Type B pancreatic cell (in vitro differentiated cells): Measurements from ENCODE around the gene RAB25. TPM values are rescaled to one million over a fixed set of nuclear protein-coding genes. Genes with fewer than 3 reads are reported as not detected.

Source experiments
- DNase-seq: peaks from one replicate; pipeline ENCODE4 v3.0.0; 2021; ENCODE audit warnings: mixed read lengths; ENCODE audit not compliant: unreplicated experiment; ENCODE audit errors: extremely low spot score
- H3K27ac Mint-ChIP-seq: 2 replicates; pipeline ENCODE4 v1.8.0; 2021; ENCODE audit warnings: mild to moderate bottlenecking, mixed read lengths
- H3K27me3 Mint-ChIP-seq: 2 replicates; pipeline ENCODE4 v1.8.0; 2021; ENCODE audit warnings: mixed read lengths
- H3K36me3 Mint-ChIP-seq: 2 replicates; pipeline ENCODE4 v1.8.0; 2021; ENCODE audit warnings: mixed read lengths
- H3K4me1 Mint-ChIP-seq: one replicate; pipeline ENCODE4 v1.8.0; 2021; ENCODE audit warnings: mixed read lengths; ENCODE audit not compliant: unreplicated experiment
- H3K4me3 Mint-ChIP-seq: 2 replicates; pipeline ENCODE4 v1.8.0; 2021; ENCODE audit warnings: mild to moderate bottlenecking, mixed read lengths
- H3K9me3 Mint-ChIP-seq: 2 replicates; pipeline ENCODE4 v1.8.0; 2021; ENCODE audit warnings: mixed read lengths
- CTCF ChIP-seq: fragments of 200-600 bp; sonication (generic); conservative IDR thresholded peaks from 2 replicates; pipeline ENCODE4 v1.5.0; 2021; ENCODE audit warnings: antibody characterized with exemption, mild to moderate bottlenecking
- total RNA-seq: library from RNA; stranded (reverse); gene quantifications from 2 replicates; pipeline ENCODE4 v1.2.1, GENCODE V29; 2021; ENCODE audit warnings: low replicate concordance

Gene RAB25
- total RNA-seq, 1 donor from 2014 or later = 97.9 TPM

- H3K4me1 Mint-ChIP-seq = peaks cover 37% of the 10 kb centered on the region
- DNase-seq = peak; percentile 89
- peak overlapping the region; percentile 96 for H3K27ac Mint-ChIP-seq
- no peaks in the 10 kb centered on the region for H3K9me3 Mint-ChIP-seq
- peak; percentile 95 for TF ChIP-seq CTCF
- H3K27me3 Mint-ChIP-seq = no peaks in the 10 kb centered on the region
- H3K36me3 Mint-ChIP-seq = peaks cover 18% of the 10 kb centered on the region
- H3K4me3 Mint-ChIP-seq = peak overlapping the region; percentile 64
Measured at GRCh38 chr1:156096640-156097391, 35.9 kb downstream of the RAB25 start.

- TF ChIP-seq CTCF = no peak
- Mint-ChIP-seq H3K4me1 (peaks cover 41% of the 10 kb centered on the region), H3K36me3 (peaks cover 18% of the 10 kb centered on the region), H3K4me3 (no peak overlapping the region), H3K27ac (peak overlapping the region; percentile 33), H3K27me3 (no peaks in the 10 kb centered on the region), H3K9me3 (no peaks in the 10 kb centered on the region)
- no peak for DNase-seq
Measured at GRCh38 chr1:156097499-156098178, 36.7 kb downstream of the RAB25 start.

- Mint-ChIP-seq H3K9me3 (no peaks in the 10 kb centered on the region), H3K4me1 (peaks cover 52% of the 10 kb centered on the region), H3K27ac (peak overlapping the region; percentile 68), H3K27me3 (no peaks in the 10 kb centered on the region), H3K36me3 (peaks cover 14% of the 10 kb centered on the region), H3K4me3 (no peak overlapping the region)
- DNase-seq = no peak
- TF ChIP-seq CTCF = no peak
Measured at GRCh38 chr1:156098784-156099183, 37.8 kb downstream of the RAB25 start.

GRCh38 chr1:156099282-156099681 is 38.3 kb downstream of the RAB25 start:
- Mint-ChIP-seq H3K36me3 (peaks cover 12% of the 10 kb centered on the region), H3K9me3 (no peaks in the 10 kb centered on the region), H3K27me3 (no peaks in the 10 kb centered on the region), H3K4me1 (peaks cover 57% of the 10 kb centered on the region), H3K27ac (no peak overlapping the region), H3K4me3 (no peak overlapping the region)
- no peak for TF ChIP-seq CTCF
- no peak for DNase-seq

GRCh38 chr1:156100205-156100995 is 39.4 kb downstream of the RAB25 start:
- DNase-seq = no peak
- H3K4me1 Mint-ChIP-seq = peaks cover 68% of the 10 kb centered on the region
- H3K9me3 Mint-ChIP-seq = no peaks in the 10 kb centered on the region
- peak overlapping the region; percentile 65 for H3K27ac Mint-ChIP-seq
- no peak for TF ChIP-seq CTCF
- no peaks in the 10 kb centered on the region for H3K27me3 Mint-ChIP-seq
- peak overlapping the region; percentile 4 for H3K4me3 Mint-ChIP-seq
- H3K36me3 Mint-ChIP-seq = peaks cover 12% of the 10 kb centered on the region
